Jurkat, Clone E6-1 (cell line): ENCODE results near the gene SEMA3G.

Source experiments
- DNase-seq: peaks from one replicate; pipeline ENCODE4 v3.0.0-alpha.2; 2011; ENCODE audit warnings: low read depth, low spot score
- H3K4me3 ChIP-seq: 2 replicates; pipeline ENCODE4 v1.5.1; 2011; ENCODE audit warnings: mild to moderate bottlenecking, low read length, control low read depth, moderate library complexity

SEMA3G gene

GRCh38 chr3:52480768-52481715 is 36.1 kb upstream of the SEMA3G start:
- DNase-seq, result no peak
- no peak overlapping the region for H3K4me3 ChIP-seq

- no peak for DNase-seq
- H3K4me3 ChIP-seq, result no peak overlapping the region
Measured at GRCh38 chr3:52479877-52480575, 35.1 kb upstream of the SEMA3G start.

DNA sequence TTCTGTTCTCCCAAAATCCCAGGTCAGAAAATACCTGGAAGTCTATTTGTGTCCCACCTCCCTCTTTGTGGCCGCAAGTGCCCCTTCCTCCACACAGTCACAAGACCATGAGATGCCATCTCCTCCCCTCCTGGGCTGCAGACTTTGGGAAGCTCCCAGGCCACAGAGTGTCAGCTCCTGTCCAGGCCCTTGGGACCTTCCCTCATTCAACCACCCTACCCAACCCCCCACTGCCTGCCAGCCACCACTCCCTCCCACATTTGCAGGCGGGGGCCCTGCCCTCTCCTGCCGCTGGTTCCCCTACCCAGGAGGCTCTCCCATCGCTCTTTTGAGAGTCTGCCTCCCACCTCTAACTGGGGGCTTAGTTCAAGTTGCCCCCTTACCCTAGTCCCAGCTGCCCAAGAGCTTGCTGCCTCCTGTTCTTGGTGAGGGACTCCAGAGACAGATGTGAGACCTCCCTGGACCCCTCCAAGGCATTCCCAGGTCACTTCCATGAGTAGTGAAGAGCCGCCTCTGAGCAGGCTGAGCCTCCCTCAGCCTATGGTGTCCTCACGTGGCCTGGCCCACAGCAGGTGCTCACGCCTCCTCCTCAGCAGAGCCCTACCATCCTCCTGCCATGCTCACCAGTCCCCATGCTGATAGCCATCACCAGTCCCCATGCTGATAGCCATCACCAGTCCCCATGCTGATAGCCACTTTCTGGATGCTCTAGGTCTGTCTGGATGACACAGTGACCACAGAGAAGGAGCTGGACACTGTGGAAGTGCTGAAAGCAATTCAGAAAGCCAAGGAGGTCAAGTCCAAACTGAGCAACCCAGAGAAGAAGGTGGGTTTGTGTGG is 34.4 kb upstream of the SEMA3G start:
- H3K4me3 ChIP-seq, result no peak overlapping the region
- DNase-seq, result no peak

DNA sequence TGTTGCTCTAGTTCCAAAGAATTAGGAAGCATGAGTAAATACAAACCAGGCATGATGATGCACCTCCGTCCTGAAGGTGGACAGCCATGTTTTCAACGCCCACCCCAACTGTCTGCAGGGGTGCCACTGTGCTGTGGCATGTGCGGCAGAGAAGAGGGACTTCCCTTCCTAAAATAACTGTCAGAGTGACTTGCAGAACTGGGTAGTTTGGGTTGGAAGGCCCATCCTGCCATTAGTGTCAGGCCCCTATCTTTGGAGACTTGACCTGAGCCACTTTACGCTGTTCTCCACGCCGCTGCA is 32.8 kb upstream of the SEMA3G start:
- H3K4me3 ChIP-seq, result no peak overlapping the region

GRCh38 chr3:52477076-52477795 is 32.3 kb upstream of the SEMA3G start:
- DNase-seq, result no peak

More for the DNA sequence above, 32.8 kb upstream of the SEMA3G start:
- no peak for DNase-seq

DNA sequence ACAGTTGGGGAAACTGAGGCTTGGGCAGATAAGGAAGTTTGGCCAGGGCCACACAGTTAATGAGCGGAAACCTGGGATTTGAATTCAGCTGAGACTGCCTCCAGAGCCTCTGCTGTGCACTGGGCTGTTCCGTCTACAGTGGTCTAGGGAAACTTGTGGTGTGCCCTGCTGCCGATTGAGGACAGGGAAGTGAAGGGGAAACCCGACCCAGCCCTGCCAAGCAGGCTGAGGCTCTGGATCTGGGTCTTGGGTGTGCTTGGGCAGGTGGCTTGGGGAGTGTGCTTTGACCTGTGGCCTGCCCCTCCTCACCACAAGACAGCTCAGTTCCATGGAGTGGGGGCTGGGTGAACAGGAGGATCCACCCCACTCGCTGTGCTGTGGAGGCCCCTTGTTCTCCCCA is 28.1 kb upstream of the SEMA3G start:
- no peak for DNase-seq
- no peak overlapping the region for H3K4me3 ChIP-seq

More at GRCh38 chr3:52477076-52477795, 32.3 kb upstream of the SEMA3G start:
- H3K4me3 ChIP-seq, result no peak overlapping the region

- DNase-seq, result no peak
- no peak overlapping the region for H3K4me3 ChIP-seq
Measured at GRCh38 chr3:52472239-52473000, 27.5 kb upstream of the SEMA3G start.

DNA sequence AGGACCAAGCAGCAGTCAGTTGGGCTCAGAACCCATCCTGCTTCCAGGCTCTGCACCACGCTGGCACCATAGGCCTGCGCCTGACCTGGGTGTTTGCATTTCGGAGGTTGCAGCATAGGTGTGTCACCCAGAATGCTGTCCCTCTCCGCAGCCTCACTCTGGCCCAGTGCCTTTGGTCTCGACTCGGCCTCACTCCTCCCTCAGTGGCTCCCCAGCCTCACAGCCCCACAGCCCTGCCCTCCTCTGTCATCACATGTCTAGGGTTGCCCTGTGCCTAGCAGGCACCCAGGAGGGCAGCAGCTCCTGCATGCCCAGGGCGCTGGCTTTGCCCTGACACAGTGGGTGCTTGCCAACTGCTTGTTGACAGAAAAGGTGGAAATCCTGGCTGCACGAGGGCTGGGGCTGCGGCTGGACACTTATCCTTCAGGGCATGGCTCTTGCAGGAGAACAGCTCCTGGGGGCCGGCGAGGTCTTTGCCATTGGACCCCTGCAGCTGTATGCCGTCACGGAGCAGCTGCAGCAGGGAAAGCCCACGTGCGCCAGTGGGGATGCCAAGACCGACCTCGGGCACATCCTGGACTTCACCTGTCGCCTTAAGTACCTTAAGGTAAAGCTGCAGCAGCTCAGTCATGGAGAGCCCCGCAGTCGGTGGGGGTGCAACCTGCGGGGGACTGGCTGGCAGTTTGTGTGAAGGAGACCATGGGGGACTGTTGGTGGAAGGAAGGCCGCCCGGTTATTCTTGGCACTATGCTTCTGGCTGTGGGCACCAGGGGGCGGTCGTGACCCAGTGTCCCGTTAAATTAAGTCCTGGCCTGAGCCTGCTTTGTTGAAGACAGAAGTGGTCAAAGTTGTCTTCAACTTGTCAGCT is 26.7 kb upstream of the SEMA3G start:
- no peak overlapping the region for H3K4me3 ChIP-seq
- DNase-seq, result no peak

DNA sequence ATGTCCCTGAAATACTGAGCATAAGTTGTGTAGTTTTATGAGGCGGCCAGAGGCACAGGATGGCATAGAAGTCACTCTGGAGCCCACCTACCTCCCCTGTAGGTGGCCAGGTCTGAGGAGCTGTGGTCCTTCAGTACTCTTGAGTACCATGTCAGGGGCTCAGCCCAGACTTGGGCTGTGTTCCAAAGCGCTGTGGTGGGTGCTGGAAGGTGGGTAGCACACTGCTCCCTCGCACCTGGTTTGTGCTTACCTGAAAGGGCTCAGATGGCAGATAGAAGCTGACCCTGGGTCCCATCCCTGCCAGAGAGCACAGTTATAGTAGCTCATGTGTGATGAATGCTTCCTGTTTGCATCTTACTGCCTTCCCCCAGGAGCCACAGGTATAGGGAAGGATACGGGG is 26.0 kb upstream of the SEMA3G start:
- no peak overlapping the region for H3K4me3 ChIP-seq
- DNase-seq, result no peak

- DNase-seq, result no peak
Measured at GRCh38 chr3:52469001-52469400, 24.1 kb upstream of the SEMA3G start.

GRCh38 chr3:52468336-52468735 is 23.4 kb upstream of the SEMA3G start:
- DNase-seq, result no peak
- no peak overlapping the region for H3K4me3 ChIP-seq

More at GRCh38 chr3:52469001-52469400, 24.1 kb upstream of the SEMA3G start:
- no peak overlapping the region for H3K4me3 ChIP-seq

DNA sequence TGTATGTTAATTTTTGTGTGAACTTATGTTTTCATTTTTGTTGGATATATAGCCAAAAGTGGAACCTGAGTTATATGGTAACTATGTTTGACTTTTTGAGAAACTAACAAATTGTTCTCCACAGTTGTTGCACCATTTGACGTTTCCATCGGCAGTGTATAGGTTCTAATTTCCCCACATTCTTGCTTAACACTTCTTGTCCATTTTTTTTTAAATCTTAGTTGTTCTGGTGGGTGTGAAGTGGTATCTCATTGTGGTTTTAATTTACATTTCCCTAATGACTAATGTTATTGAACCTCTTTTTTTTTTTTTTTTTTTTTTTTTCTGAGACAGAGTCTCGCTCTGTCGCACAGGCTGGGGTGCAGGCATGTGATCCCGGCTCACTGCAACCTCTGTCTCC is 18.5 kb upstream of the SEMA3G start:
- H3K4me3 ChIP-seq, result no peak overlapping the region
- DNase-seq, result no peak

- DNase-seq, result no peak
Measured at GRCh38 chr3:52461874-52462273, 17.0 kb upstream of the SEMA3G start.

GRCh38 chr3:52458770-52459545 is 14.1 kb upstream of the SEMA3G start:
- no peak overlapping the region for H3K4me3 ChIP-seq
- DNase-seq, result no peak

More at GRCh38 chr3:52461874-52462273, 17.0 kb upstream of the SEMA3G start:
- H3K4me3 ChIP-seq, result no peak overlapping the region

DNA sequence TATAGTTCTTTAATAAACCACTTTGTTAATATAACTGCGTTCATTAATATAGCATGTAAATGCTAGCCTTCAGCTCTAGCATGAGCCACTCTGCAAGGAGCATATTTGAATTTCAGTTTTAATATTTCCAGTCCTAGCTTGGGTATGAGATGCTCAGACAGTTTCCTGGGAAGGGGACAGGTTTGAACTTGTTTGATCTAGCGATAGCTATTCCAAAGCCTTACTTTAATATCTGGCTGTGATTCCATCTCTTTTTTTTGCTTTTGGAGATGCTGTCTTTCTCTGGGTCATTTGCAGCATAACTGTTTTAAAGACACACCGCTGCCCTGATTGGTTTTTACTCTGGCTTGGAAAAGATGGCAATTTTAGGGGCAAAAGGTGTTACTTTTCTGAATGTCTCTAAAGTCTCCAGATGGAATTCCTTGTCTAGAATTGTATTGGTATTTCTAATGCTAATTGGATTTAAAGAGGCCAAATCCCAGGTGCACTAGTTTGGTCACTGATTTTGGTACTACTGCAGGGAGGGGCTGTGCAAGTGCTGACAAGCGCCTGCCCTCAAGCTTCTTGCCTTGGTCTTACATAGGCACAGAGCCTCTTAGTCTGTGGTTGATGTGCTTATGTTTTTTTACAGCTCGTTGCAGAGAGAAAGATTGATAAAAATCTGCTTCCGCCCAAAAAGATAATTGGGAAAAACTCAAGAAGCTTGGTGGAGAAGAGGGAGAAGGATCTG is 13.3 kb upstream of the SEMA3G start:
- H3K4me3 ChIP-seq, result no peak overlapping the region
- DNase-seq, result no peak

DNA sequence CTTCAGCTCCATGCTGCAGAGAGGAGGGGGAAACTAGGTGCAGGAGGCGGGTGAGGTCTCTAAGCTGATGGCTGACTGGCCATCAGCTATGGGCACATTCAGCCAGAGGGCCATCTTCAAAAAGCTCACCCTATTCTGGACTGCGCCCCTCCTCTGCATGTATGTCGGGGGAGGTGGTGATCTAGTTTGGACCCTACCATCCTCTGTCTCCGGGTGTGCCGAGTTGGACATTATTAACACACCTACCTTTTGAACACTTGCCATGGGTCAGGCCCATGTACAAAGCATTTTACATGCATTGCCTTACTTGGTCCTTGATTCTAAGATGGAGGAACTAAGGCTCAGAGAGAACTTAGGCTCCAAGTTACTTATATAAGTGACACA is 11.9 kb upstream of the SEMA3G start:
- peak overlapping the region; percentile 73 for H3K4me3 ChIP-seq
- DNase-seq, result no peak
